NCI-H2227 (cell line): Measurements from ENCODE around the gene SPG21.

ENCODE experiments used
- DNase-seq: peaks from one replicate; lab custom pipeline; 2025; ENCODE audit not compliant: unreplicated experiment; lab: John Stamatoyannopoulos, UW

Gene SPG21

GRCh38 chr15:64993290-64993689, 3.6 kb upstream of the SPG21 start:
- DNase-seq: no peak

- no peak for DNase-seq
Measured at GRCh38 chr15:64991536-64992135, 1.9 kb upstream of the SPG21 start.

GRCh38 chr15:64990168-64990470, 405 bp upstream of the SPG21 start:
- no peak for DNase-seq

DNA sequence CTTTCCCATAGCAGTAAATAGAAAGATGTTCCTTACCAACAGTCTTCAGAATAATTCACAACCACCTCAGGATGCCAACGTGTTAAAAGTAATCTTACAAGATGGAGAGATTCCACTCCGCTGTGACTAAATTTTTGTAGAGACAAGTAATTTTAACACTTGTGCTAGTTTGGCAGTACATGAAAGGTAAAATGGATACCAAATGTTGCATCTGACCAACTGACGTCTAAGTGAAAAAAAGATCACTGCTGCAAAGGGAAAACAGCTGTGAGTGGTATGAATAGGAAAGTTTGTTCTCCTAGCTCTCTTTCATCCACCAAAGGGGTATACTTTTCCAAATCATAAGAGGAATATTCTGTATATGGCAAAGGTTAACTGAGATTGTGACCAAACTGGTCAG, 2.6 kb downstream of the SPG21 start:
- no peak for DNase-seq

GRCh38 chr15:64985366-64986033, 4.2 kb downstream of the SPG21 start:
- DNase-seq: no peak

- DNase-seq: no peak
Measured at GRCh38 chr15:64982472-64982871, 7.2 kb downstream of the SPG21 start.

DNA sequence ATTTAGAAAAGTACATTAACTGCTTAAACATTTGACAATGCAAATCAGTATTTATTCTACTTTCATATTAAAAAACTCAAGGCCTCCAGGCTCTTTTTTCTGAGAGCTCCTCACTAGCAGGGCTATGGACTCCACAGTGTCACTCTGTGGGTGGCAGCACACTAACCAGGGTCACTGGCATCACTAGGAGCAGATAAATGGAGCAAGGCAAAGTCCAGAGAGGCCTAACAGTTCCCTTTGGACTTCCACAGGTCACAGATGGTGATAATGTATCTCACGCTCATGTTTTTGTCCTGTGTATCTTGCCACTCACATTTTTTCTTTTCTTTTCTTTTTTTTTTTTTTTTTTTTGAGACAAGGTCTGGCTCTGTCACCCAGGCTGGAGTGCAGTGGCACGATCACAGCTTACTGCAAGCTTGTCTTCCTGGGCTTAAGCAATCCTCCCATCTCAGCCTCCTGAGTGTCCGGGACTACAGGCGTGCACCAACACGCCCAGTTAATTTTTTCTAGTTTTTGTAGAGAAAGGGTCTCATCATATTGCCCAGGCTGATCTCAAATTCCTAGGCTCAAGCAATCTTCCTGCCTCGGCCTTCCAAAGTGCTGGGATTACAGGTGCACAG, 7.8 kb downstream of the SPG21 start:
- no peak for DNase-seq

- DNase-seq: peak; percentile 70
Measured at GRCh38 chr15:64979252-64979710, 10.4 kb downstream of the SPG21 start.

DNA sequence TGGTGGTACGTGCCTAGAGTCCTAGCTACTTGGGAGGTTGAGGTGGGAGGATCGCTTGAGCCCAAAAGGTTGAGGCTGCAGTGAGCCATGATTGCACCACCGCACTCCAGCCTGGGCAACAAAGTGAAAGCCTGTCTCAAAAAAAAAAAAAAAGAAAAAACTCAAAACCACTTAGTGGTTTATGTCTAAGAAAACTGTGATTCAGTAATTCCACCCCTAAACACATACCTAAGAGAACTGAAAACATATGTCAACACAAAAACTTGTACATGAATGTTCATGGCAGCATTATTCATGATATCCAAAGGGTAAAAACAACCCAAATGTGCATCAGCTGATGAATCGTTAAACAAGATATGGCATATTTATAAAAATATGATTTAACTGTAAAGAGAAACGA, 14.3 kb downstream of the SPG21 start:
- no peak for DNase-seq

- no peak for DNase-seq
Measured at GRCh38 chr15:64970698-64971097, 19.0 kb downstream of the SPG21 start.

- DNase-seq: no peak
Measured at GRCh38 chr15:64969401-64969800, 20.3 kb downstream of the SPG21 start.

GRCh38 chr15:64961013-64961412, 28.7 kb downstream of the SPG21 start:
- no peak for DNase-seq

GRCh38 chr15:64960153-64960552, 29.6 kb downstream of the SPG21 start:
- DNase-seq: no peak

- no peak for DNase-seq
Measured at GRCh38 chr15:64959128-64959527, 30.6 kb downstream of the SPG21 start.

DNA sequence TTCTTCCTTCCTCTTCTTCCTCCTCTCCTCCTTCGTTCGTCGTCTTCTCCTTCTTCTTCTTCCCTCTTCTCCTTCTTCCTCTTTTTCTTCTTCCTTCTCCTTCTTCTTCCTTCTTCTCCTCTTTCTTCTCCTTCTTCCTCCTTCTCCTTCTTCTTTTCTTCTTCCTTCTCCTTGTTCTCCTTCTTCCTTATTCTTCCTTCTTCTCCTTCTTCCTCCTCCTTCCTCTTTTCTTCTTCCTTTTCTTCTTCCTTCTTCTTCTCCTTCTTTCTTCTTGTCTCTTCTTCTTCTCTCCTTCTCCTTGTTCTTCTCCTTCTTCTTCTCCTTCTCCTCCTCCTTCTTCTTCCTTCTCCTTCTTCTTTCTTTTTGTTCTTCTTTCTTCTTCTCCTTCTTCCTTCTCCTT, 35.3 kb downstream of the SPG21 start:
- DNase-seq: no peak

DNA sequence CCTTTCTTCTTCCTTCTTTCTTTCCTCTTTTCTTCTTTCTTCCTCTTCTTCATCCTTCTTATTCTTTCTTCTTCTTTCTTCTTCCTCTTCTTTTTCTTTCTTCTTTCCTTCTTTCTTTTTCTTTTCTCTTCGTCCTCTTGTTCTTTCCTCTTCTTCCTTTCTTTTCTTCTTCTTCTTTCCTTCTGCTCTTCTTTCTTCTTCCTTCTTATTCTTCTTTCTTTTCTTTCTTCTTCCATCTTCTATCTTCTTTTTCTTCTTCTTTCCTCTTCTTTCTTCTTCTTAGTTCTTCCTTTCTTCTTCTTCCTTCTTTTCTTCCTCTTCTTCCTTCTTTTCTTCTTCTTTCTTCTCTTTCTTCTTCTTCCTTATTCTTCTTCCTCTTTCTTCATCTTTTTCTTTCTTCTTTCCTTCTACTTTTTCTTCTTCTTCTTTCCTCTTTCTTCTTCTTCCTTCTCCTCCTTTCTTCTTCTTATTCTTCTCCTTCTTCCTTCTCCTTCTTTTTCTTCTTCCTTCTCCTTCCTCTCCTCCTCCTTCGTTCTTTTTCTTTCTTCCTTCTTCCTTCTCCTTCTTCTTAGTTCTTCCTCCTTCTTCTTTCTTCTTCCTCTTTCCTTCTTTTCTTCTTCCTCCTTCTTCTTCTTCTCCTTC, 37.8 kb downstream of the SPG21 start:
- DNase-seq: no peak

GRCh38 chr15:64950888-64951287, 38.8 kb downstream of the SPG21 start:
- no peak for DNase-seq

- no peak for DNase-seq
Measured at GRCh38 chr15:64949383-64950186, 40.1 kb downstream of the SPG21 start.

DNA sequence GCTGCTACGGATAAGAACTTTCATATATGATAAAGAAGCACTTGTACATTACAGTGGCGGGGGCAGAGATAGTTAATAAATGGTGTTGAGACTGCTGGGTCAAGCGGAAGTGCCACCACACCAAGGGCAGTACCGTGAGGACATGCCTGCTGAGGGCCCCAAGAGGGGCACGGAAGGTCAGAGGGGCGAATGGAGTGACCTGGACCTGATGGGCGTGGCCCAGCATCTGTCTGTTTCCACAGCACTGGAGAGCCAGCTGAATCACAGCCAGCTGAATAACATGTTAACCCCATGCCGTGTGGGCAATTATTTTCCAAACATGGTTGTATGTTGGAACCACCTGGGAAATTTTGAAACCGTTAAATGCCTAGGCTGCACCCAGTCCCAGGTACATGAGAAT, 40.8 kb downstream of the SPG21 start:
- DNase-seq: no peak

DNA sequence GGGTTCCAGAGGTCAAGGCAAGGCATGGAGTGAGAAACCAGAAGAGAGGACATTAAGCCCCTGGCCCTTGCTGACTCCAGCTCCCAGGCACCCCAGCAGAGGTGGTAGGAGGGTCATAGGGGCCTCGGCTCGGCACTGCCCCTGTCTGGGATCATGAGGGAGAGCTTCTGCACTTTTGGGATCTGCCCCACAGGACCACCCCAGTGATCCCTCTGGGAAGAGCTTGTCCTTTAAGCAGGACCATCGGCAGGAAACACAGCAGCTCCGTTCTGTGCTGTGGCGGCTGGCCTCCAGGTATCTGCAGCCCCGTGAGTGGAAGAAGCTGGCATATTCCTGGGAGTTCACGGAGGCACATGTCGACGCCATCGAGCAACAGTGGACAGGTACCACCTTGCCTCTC, 42.5 kb downstream of the SPG21 start:
- no peak for DNase-seq

- no peak for DNase-seq
Measured at GRCh38 chr15:64944961-64945360, 44.8 kb downstream of the SPG21 start.
